Stomach (tissue), 19 donors: ENCODE measurements around the gene R3HDM4. TPM values are rescaled to one million over a fixed set of nuclear protein-coding genes. Genes with fewer than 3 reads are reported as not detected.

Experiments used
- DNase-seq, 2 donors: peaks; one replicate each; pipeline versions ENCODE4 v3.0.0 to v3.0.0-alpha.2; 2013 to 2019
- H3K27ac ChIP-seq, 5 donors: fragments of 200-600 bp in 4 of 5; sonication (generic) in 4 of 5; one replicate each; pipeline ENCODE4 v1.5.1; 2013 to 2019; ENCODE audit warnings: mild to moderate bottlenecking in 1 of 5, moderate library complexity in 1 of 5
- H3K27me3 ChIP-seq, 3 donors: fragments of 200-600 bp; sonication (generic); one replicate each; pipeline ENCODE4 v1.5.1; 2017 to 2019; ENCODE audit warnings: mixed run types in 1 of 3
- H3K36me3 ChIP-seq, 4 donors: fragments of 200-600 bp; sonication (generic); 1 replicate in 3 of 4; 2 replicates in 1 of 4; pipeline ENCODE4 v1.5.1; 2016 to 2019
- H3K4me1 ChIP-seq, 4 donors: fragments of 200-600 bp; sonication (generic); one replicate each; pipeline ENCODE4 v1.5.1; 2016 to 2019
- H3K4me3 ChIP-seq, 4 donors: fragments of 200-600 bp; sonication (generic) in 3 of 4; one replicate each; pipeline ENCODE4 v1.5.1; 2016 to 2019; ENCODE audit warnings: mild to moderate bottlenecking in 1 of 4
- H3K9me3 ChIP-seq, 4 donors: fragments of 200-600 bp; sonication (generic); one replicate each; pipeline ENCODE4 v1.5.1; 2016 to 2019
- EP300 ChIP-seq: sonication (generic); formaldehyde crosslinking; IDR thresholded peaks from one replicate; pipeline ENCODE4 v1.6.1; 2017; ENCODE audit warnings: antibody characterized with exemption
- POLR2A ChIP-seq, 4 donors: fragments of 450-650 bp; IDR thresholded peaks; one replicate each; pipeline ENCODE4 v1.6.1; 2016; ENCODE audit warnings: antibody characterized with exemption in 4 of 4, control low read depth in 2 of 4, mild to moderate bottlenecking in 1 of 4, moderate library complexity in 1 of 4
- POLR2AphosphoS5 ChIP-seq, 3 donors: sonication (generic); formaldehyde crosslinking; IDR thresholded peaks; one replicate each; pipeline ENCODE4 v1.6.1; 2016; ENCODE audit warnings: antibody characterized with exemption in 3 of 3
- WGBS, 5 donors: extraction: QIAGEN DNeasy Blood & Tissue Kit in 3 of 5; methylation state at CpG; one replicate each; pipeline versions ENCODE4 v1.1.5 to v1.1.7; 2013 to 2018; 5-methylcytosine and 5-hydroxymethylcytosine counted together
- intact Hi-C: fragments of 100-400 bp; cut with DNase I; formaldehyde crosslinking; loops from one replicate; pipeline ENCODE4 v1.15.1; 2023; ENCODE audit warnings: low total_unique reads
- long read RNA-seq, 10 donors: transcript quantifications; one replicate each; lab custom pipeline, GENCODE V29; 2026
- polyA plus RNA-seq, 3 donors: library from polyadenylated mRNA; stranded (reverse); fragments of 200-250 nt; gene quantifications; one replicate each; pipeline ENCODE4 v1.2.3, GENCODE V29; 2013
- total RNA-seq, 5 donors: library from RNA; depleted of rRNA; stranded (reverse); fragments of >200 nt; gene quantifications; one replicate each; pipeline versions ENCODE4 v1.1.0 to v1.2.3, GENCODE V29; 2014 to 2016
- TF ChIP-seq, protein P1 (sequence below), 7 experiments: fragments of 450-650 bp in 4 of 7; fragments of 200-600 bp in 3 of 7; sonication (generic) in 3 of 7; IDR thresholded peaks; one replicate each; pipeline ENCODE4 v1.5.1; 2016 to 2019; ENCODE audit warnings: antibody characterized with exemption in 7 of 7, control low read depth in 2 of 7, mild to moderate bottlenecking in 1 of 7
- donor health status: healthy with polysubstance abuse.
- donor health status: Bipolar disorder and iron deficiency.
- donor health status: healthy.

R3HDM4 gene
- total RNA-seq: 10 to 100 TPM in 3 of 5 donors, 1 to 10 TPM in 2; 5.8 to 62.0 (median 29.7) TPM
- 10 to 100 TPM; 47.1 to 63.8 (median 60.0) TPM for polyA plus RNA-seq
- long read RNA-seq, donor 1, partial matches to known transcripts: 0 of 4 reads
- long read RNA-seq, donor 1, other reads (novel, unspliced or antisense): 0 of 4 reads
- long read RNA-seq, donor 2, transcript R3HDM4-201 (8 exons, 1,815 nt): major isoform, 7 of 7 reads
- long read RNA-seq, donor 2, partial matches to known transcripts: 0 of 7 reads
- long read RNA-seq, donor 2, other reads (novel, unspliced or antisense): 0 of 7 reads
- long read RNA-seq, donor 3, partial matches to known transcripts: 0 of 5 reads
- long read RNA-seq, donor 3, other reads (novel, unspliced or antisense): 0 of 5 reads
- long read RNA-seq, donor 4, partial matches to known transcripts: 0 of 1 reads
- long read RNA-seq, donor 4, other reads (novel, unspliced or antisense): 0 of 1 reads
- long read RNA-seq, donor 5, partial matches to known transcripts: 0 of 2 reads
- long read RNA-seq, donor 5, other reads (novel, unspliced or antisense): 0 of 2 reads
- long read RNA-seq, donor 6, transcript R3HDM4-201 (8 exons, 1,815 nt): major isoform, 14 of 17 reads
- long read RNA-seq, donor 6, partial matches to known transcripts: 0 of 17 reads
- long read RNA-seq, donor 6, other reads (novel, unspliced or antisense): 0 of 17 reads
- long read RNA-seq, donor 7, transcript R3HDM4-201 (8 exons, 1,815 nt): major isoform, 10 of 11 reads
- long read RNA-seq, donor 7, partial matches to known transcripts: 0 of 11 reads
- long read RNA-seq, donor 7, other reads (novel, unspliced or antisense): 0 of 11 reads
- long read RNA-seq, donor 8, transcript R3HDM4-201 (8 exons, 1,815 nt): major isoform, 7 of 7 reads
- long read RNA-seq, donor 8, partial matches to known transcripts: 0 of 7 reads
- long read RNA-seq, donor 8, other reads (novel, unspliced or antisense): 0 of 7 reads
- long read RNA-seq, donor 9, partial matches to known transcripts: 10 of 14 reads
- long read RNA-seq, donor 9, other reads (novel, unspliced or antisense): 0 of 14 reads
- long read RNA-seq, donor 10, partial matches to known transcripts: 0 of 1 reads
- long read RNA-seq, donor 10, other reads (novel, unspliced or antisense): 0 of 1 reads

DNA sequence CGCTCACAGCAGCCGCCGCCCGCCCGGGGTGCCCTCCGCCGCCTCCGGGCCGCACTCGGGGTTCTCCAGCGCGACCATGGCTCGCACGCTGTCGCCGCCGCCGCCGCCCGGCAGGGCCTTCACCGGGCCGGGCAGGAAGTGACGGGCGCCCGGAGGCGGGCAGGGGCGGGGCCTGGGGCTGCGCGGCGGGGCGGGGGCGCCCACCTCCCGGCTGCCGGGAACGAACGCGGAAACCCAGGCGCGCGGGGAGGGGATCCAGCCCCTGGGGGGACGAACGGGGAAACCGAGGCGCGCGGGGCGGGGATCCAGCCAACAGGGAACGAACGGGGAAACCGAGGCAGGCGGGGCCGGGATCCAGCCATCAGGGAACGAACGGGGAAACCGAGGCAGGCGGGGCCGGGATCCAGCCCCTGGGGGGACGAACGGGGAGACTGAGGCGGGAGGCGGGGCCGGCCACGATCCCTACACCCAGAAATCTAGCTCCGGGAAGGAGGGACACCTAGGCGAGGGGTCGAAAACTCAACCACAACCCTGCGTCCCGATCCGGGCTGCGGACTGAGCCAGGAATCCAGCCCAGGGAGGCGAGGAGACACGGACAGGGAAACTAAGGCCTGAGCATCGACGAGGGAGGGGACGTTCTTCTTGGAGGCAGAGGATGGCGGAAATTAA is at the start of gene R3HDM4:
Gene R3HDM4, minus strand, starts transcription at position 140 of the 669 bp plus-strand sequence. Its CDS starts 62 bp downstream, at position 78.
- WGBS, 5 donors: 0 to 1% (median 1%) methylated on average over 25 to 76 of the region's 76 CpGs
- H3K4me3 ChIP-seq: peak within 1 kb of the TSS; percentile 69 to 90 (median 82)
- H3K27ac ChIP-seq: peak within 1 kb of the TSS; percentile 92 to 99 (median 98)
- intact Hi-C loops: no loop called here
- no peaks in the 10 kb centered on the region for H3K9me3 ChIP-seq
- TF ChIP-seq EP300 (no peak), POLR2A (IDR thresholded peaks at IDR 0.05) (no peak), POLR2AphosphoS5 (IDR thresholded peaks at IDR 0.05) (peak; percentile 34 to 92 (median 87))
- TF ChIP-seq, protein P1, sequence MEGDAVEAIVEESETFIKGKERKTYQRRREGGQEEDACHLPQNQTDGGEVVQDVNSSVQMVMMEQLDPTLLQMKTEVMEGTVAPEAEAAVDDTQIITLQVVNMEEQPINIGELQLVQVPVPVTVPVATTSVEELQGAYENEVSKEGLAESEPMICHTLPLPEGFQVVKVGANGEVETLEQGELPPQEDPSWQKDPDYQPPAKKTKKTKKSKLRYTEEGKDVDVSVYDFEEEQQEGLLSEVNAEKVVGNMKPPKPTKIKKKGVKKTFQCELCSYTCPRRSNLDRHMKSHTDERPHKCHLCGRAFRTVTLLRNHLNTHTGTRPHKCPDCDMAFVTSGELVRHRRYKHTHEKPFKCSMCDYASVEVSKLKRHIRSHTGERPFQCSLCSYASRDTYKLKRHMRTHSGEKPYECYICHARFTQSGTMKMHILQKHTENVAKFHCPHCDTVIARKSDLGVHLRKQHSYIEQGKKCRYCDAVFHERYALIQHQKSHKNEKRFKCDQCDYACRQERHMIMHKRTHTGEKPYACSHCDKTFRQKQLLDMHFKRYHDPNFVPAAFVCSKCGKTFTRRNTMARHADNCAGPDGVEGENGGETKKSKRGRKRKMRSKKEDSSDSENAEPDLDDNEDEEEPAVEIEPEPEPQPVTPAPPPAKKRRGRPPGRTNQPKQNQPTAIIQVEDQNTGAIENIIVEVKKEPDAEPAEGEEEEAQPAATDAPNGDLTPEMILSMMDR (IDR thresholded peaks at IDR 0.05): no peak
- no peaks in the 10 kb centered on the region for H3K36me3 ChIP-seq
- peak; percentile 86 to 93 for DNase-seq
- peaks cover 3 to 24% (median 20%) of the 10 kb centered on the region in 3 donors for H3K27me3 ChIP-seq
- H3K4me1 ChIP-seq: peaks cover 35 to 66% (median 51%) of the 10 kb centered on the region in 4 donors

DNA sequence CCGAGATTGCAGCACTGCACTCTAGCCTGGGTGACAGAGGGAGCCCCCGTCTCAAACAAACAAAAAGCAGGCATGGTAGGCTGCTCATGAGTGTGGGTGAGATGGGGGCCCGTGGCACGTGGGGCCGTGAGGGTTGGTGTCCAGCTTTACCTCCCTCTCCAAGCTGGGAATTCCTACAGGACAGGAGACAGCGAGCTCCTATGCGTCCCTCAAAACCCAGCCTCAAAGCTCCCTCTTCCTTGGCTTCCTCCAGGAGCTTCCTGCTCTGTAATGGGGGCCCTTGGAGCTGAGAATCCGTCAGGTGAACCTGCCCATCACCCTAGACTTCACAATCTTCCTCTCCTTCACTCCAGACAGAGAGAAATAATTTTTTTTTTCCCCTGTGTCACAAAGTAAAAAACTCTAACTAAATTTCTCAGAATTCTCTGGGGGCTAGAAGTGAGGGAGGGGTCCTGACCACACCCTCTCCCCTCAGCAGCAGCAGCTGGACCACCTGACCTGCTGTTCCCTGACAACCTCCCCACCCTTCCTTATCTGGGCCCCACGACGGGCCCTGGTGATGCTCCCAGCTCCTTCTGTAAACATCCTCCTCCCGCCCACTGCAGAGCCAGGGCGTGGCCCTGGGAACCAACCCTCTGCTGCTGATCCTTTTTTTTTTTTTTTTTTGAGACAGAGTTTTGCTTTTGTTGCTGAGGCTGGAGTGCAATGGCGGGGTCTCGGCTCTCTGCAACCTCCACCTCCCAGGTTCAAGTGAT is 49.0 kb upstream of the R3HDM4 start:
- H3K27ac ChIP-seq: no peak overlapping the region
- TF ChIP-seq POLR2A (IDR thresholded peaks at IDR 0.05) (no peak), POLR2AphosphoS5 (IDR thresholded peaks at IDR 0.05) (no peak)
- H3K4me3 ChIP-seq: no peak overlapping the region
- H3K9me3 ChIP-seq: no peaks in the 10 kb centered on the region
- H3K36me3 ChIP-seq: peaks cover 0 to 48% (median 40%) of the 10 kb centered on the region in 4 donors
- H3K4me1 ChIP-seq: peaks cover 0 to 7% (median 6%) of the 10 kb centered on the region in 4 donors
- intact Hi-C loops: no loop called here
- no peaks in the 10 kb centered on the region for H3K27me3 ChIP-seq
- 43 to 60% (median 55%) methylated on average over 12 to 14 of the region's 14 CpGs for WGBS, 5 donors
- DNase-seq: peak in 1 of 2 donors; percentile 93

DNA sequence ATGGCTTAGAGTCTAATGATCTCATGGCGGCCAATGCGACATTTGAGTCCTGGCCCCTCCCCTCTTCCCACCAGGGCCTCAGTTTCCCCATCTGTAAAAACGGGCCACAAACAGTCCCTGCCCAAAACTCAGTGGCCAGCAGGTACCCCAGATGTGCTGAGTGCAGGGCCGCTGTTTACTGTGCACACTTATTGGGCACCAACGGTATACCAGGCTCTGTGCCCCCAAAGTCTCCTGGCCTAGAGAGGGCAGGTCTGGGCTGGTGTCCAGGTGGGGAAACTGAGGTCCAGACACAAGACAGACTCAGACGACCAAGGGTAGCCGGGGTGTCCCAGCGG is 47.6 kb upstream of the R3HDM4 start:
- H3K36me3 ChIP-seq: peaks cover 0 to 40% (median 30%) of the 10 kb centered on the region in 4 donors
- H3K4me3 ChIP-seq: no peak overlapping the region
- H3K27ac ChIP-seq: no peak overlapping the region
- DNase-seq: peak in 1 of 2 donors; percentile 26
- H3K27me3 ChIP-seq: no peaks in the 10 kb centered on the region
- H3K4me1 ChIP-seq: peaks cover 0 to 16% (median 13%) of the 10 kb centered on the region in 4 donors
- WGBS, 5 donors: 67 to 84% (median 76%) methylated on average over 3 to 8 of the region's 8 CpGs
- intact Hi-C loops: no loop called here
- no peaks in the 10 kb centered on the region for H3K9me3 ChIP-seq
- TF ChIP-seq EP300 (no peak), POLR2AphosphoS5 (IDR thresholded peaks at IDR 0.05) (no peak), POLR2A (IDR thresholded peaks at IDR 0.05) (no peak)
- TF ChIP-seq, protein P1 (IDR thresholded peaks at IDR 0.05): no peak

DNA sequence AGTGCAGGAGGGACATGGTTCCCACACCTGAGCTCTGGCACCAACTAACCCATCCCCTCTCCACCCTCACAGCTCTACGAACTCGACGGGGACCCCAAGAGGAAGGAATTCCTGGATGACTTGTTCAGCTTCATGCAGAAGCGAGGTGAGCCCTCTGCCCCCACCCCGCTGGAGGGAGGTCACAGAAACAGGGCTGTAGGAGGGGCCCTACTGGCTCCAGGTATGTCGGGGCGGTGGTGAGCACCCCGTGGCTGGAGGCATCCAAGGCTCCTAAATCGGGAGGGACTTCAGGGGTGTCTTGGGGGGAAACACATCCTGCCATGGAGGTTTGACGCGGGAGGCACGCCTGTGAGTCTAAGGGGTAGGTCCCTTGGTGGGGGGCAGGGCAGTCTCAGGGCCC is 47.0 kb upstream of the R3HDM4 start:
- Histone ChIP-seq H3K4me1 (peaks cover 0 to 16% (median 13%) of the 10 kb centered on the region in 4 donors), H3K4me3 (no peak overlapping the region), H3K9me3 (no peaks in the 10 kb centered on the region), H3K27me3 (no peaks in the 10 kb centered on the region), H3K36me3 (peaks cover 0 to 34% (median 24%) of the 10 kb centered on the region in 4 donors), H3K27ac (no peak overlapping the region)
- 57 to 77% (median 72%) methylated on average over 7 to 12 of the region's 12 CpGs for WGBS, 5 donors
- TF ChIP-seq POLR2AphosphoS5 (IDR thresholded peaks at IDR 0.05) (no peak), EP300 (no peak), POLR2A (IDR thresholded peaks at IDR 0.05) (no peak)
- TF ChIP-seq, protein P1 (IDR thresholded peaks at IDR 0.05): no peak
- intact Hi-C loops: no loop called here
- DNase-seq: peak in 1 of 2 donors; percentile 51
